ENCODE data around the gene FBXO10. TPM values are rescaled to one million over a fixed set of nuclear protein-coding genes. Genes with fewer than 3 reads are reported as not detected.

Gene FBXO10
- total RNA-seq, 2 experiments from 2014 or later: 9.4 to 13.2 TPM

- TF ChIP-seq EZH2phosphoT487 (IDR thresholded peaks at IDR 0.05; ENCODE audit: borderline replicate concordance, low read depth, low read length) (no peak), CTCF (conservative IDR thresholded peaks at IDR 0.05; ENCODE audit: low read length) (no peak)
- intact Hi-C loops (cut with micrococcal nuclease; ENCODE audit: unreplicated experiment): no loop called here
- ChIA-PET POLR2A (interaction anchor here (0.6 to 4.8 kb wide), 5 partner anchors 8 to 62 kb away, joined by 3 to 37 read pairs (median 5); partner anchors contain the start of gene TOMM5), CTCF (ENCODE audit: unreplicated experiment) (interaction anchor here (0.7 to 1.0 kb wide), 2 partner anchors 90 to 166 kb away, joined by 3 to 4 read pairs; no protein-coding TSS in a partner anchor)
- DNase-seq (ENCODE audit: low spot score): no peak
- no TSS peak for BruUV-seq (replicated peaks)
- Histone ChIP-seq H3K4me3 (ENCODE audit: low read depth, low read length, poor library complexity, severe bottlenecking) (peak overlapping the region; percentile 78), H3K27ac (ENCODE audit: low read depth, low read length, poor library complexity, severe bottlenecking) (no peak overlapping the region), H3K9me3 (ENCODE audit: low read length) (no peaks in the 10 kb centered on the region), H4K20me1 (ENCODE audit: insufficient read depth, low read length) (no peaks in the 10 kb centered on the region; the same call in 1 of the 2 replicates), H3K4me1 (ENCODE audit: insufficient read depth, low read length, poor library complexity, severe bottlenecking) (peaks cover 38% of the 10 kb centered on the region), H3K9me2 (ENCODE audit: insufficient read depth, low read length) (no peaks in the 10 kb centered on the region), H3K36me3 (ENCODE audit: insufficient read depth, low read length) (peaks cover 42% of the 10 kb centered on the region), H2AFZ (ENCODE audit: low read length) (no peak overlapping the region), H3K79me2 (ENCODE audit: insufficient read depth, low read depth, low read length) (peaks cover 20% of the 10 kb centered on the region; the same call in 1 of the 2 replicates), H3K4me2 (ENCODE audit: low read length) (peak overlapping the region; percentile 90)
Observed at GRCh38 chr9:37574241-37574721, 1.9 kb downstream of the FBXO10 start.

- TF ChIP-seq EZH2phosphoT487 (IDR thresholded peaks at IDR 0.05; ENCODE audit: borderline replicate concordance, low read depth, low read length): no peak
- TF ChIP-seq CTCF (conservative IDR thresholded peaks at IDR 0.05; ENCODE audit: low read length): no peak
- intact Hi-C loops (cut with micrococcal nuclease; ENCODE audit: unreplicated experiment): no loop called here
- Histone ChIP-seq H3K9me3 (ENCODE audit: low read length) (no peaks in the 10 kb centered on the region), H3K36me3 (ENCODE audit: insufficient read depth, low read length) (peaks cover 32% of the 10 kb centered on the region), H3K9me2 (ENCODE audit: insufficient read depth, low read length) (no peaks in the 10 kb centered on the region), H3K4me3 (ENCODE audit: low read depth, low read length, poor library complexity, severe bottlenecking) (no peak overlapping the region), H3K27ac (ENCODE audit: low read depth, low read length, poor library complexity, severe bottlenecking) (no peak overlapping the region), H4K20me1 (ENCODE audit: insufficient read depth, low read length) (no peaks in the 10 kb centered on the region; the same call in 1 of the 2 replicates), H3K4me1 (ENCODE audit: insufficient read depth, low read length, poor library complexity, severe bottlenecking) (peaks cover 29% of the 10 kb centered on the region), H3K4me2 (ENCODE audit: low read length) (no peak overlapping the region), H3K79me2 (ENCODE audit: insufficient read depth, low read depth, low read length) (peaks cover 21% of the 10 kb centered on the region; the same call in 1 of the 2 replicates), H2AFZ (ENCODE audit: low read length) (no peak overlapping the region)
- ChIA-PET POLR2A (interaction anchor here (0.6 kb wide), 2 partner anchors 112 to 196 kb away, joined by 4 to 10 read pairs; no protein-coding TSS in a partner anchor), CTCF (ENCODE audit: unreplicated experiment) (no interaction called here)
- no TSS peak for BruUV-seq (replicated peaks)
- DNase-seq (ENCODE audit: low spot score): no peak
Observed at GRCh38 chr9:37571282-37571681, 4.9 kb downstream of the FBXO10 start.

GRCh38 chr9:37566716-37567115 lies 9.5 kb downstream of the FBXO10 start:
- H3K79me2 ChIP-seq (ENCODE audit: insufficient read depth, low read depth, low read length): peaks cover 5% of the 10 kb centered on the region; the same call in 1 of the 2 replicates
- H3K4me2 ChIP-seq (ENCODE audit: low read length): peak overlapping the region; percentile 62; the same call in 1 of the 2 replicates
- H3K27ac ChIP-seq (ENCODE audit: low read depth, low read length, poor library complexity, severe bottlenecking): no peak overlapping the region
- no peak overlapping the region for H2AFZ ChIP-seq (ENCODE audit: low read length)
- intact Hi-C loops (cut with micrococcal nuclease; ENCODE audit: unreplicated experiment): no loop called here
- H3K4me1 ChIP-seq (ENCODE audit: insufficient read depth, low read length, poor library complexity, severe bottlenecking): peaks cover 22% of the 10 kb centered on the region
- H4K20me1 ChIP-seq (ENCODE audit: insufficient read depth, low read length): no peaks in the 10 kb centered on the region
- H3K9me2 ChIP-seq (ENCODE audit: insufficient read depth, low read length): no peaks in the 10 kb centered on the region
- POLR2A ChIA-PET: interaction anchor here (0.7 to 2.2 kb wide), 8 partner anchors 9 to 633 kb away, joined by 3 to 12 read pairs (median 4); partner anchors contain the start of genes FBXO10 and TOMM5
- TF ChIP-seq CTCF (conservative IDR thresholded peaks at IDR 0.05; ENCODE audit: low read length) (no peak), EZH2phosphoT487 (IDR thresholded peaks at IDR 0.05; ENCODE audit: borderline replicate concordance, low read depth, low read length) (no peak)
- TSS peak; percentile 26 for BruUV-seq (replicated peaks)
- no peak overlapping the region for H3K4me3 ChIP-seq (ENCODE audit: low read depth, low read length, poor library complexity, severe bottlenecking)
- DNase-seq (ENCODE audit: low spot score): no peak
- CTCF ChIA-PET (ENCODE audit: unreplicated experiment): interaction anchor here (1.4 kb wide), 1 partner anchor 81 kb away, joined by 4 read pairs; the partner anchor contains the start of gene POLR1E
- peaks cover 22% of the 10 kb centered on the region; the same call in 1 of the 2 replicates for H3K9me3 ChIP-seq (ENCODE audit: low read length)
- H3K36me3 ChIP-seq (ENCODE audit: insufficient read depth, low read length): peaks cover 56% of the 10 kb centered on the region
